ENCODE results near the gene PLP2.

Gene PLP2

DNA sequence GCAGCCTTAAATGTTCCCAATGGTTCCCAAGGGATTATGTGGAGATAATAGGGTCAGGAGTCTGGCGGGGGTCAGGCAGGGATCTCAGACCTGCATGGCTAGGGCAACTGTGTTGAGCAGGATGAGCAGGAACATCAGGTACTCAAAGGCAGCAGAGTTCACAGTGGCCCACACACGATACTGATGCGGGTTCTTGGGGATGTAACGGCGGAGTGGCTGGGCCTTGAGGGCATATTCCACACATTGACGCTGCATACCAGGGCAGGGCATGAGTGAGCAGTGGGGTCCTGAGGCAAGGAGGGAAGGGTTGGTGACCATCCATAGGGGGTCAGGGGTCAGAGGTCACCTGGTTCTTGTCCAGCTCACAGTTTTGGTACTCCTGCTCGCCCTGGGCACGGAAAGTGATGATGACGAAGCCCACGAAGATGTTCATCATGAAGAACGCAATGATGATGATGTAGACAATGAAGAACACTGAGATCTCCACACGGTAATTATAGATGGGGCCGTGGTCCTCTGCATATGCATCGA lies 43.4 kb downstream of the PLP2 start:
- peaks cover 6 to 7% of the 10 kb centered on the region in 2 donors for H3K27me3 Mint-ChIP-seq
- peaks cover 0 to 2% of the 10 kb centered on the region in 2 donors for H3K36me3 Mint-ChIP-seq
- H3K9me3 Mint-ChIP-seq = peaks cover 0 to 8% of the 10 kb centered on the region in 2 donors
- no peak overlapping the region for H3K4me3 Mint-ChIP-seq
- no peak overlapping the region for H3K27ac Mint-ChIP-seq
- H3K4me1 Mint-ChIP-seq = no peaks in the 10 kb centered on the region
- no peak for DNase-seq
- no peak for ATAC-seq (replicated peaks)

DNA sequence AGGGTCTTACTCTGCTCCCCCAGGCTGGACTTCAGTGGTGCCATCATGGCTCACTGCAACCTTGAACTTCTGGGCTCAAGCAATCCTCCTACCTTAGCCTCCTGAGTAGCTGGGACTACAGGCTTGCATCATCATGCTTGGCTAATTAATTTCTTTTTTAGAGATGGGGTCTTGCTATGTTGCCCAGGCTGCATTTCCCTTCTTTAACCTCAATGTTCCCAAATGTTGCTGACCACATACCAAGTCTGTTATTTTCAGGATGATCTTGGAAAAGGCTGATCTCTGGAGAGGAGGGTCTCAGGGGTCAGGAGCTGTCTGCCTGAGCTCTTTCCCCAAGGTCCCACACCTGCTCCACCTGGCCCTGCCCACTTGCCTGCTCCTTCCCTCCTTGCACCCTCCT lies 48.4 kb downstream of the PLP2 start:
- DNase-seq = no peak
- ATAC-seq (replicated peaks) = no peak
- Mint-ChIP-seq H3K4me1 (peaks cover 1 to 9% of the 10 kb centered on the region in 2 donors), H3K27ac (no peak overlapping the region), H3K4me3 (no peak overlapping the region), H3K9me3 (peaks cover 0 to 7% of the 10 kb centered on the region in 2 donors), H3K36me3 (peaks cover 0 to under 1% of the 10 kb centered on the region in 2 donors), H3K27me3 (peaks cover 23 to 37% of the 10 kb centered on the region in 2 donors)

DNA sequence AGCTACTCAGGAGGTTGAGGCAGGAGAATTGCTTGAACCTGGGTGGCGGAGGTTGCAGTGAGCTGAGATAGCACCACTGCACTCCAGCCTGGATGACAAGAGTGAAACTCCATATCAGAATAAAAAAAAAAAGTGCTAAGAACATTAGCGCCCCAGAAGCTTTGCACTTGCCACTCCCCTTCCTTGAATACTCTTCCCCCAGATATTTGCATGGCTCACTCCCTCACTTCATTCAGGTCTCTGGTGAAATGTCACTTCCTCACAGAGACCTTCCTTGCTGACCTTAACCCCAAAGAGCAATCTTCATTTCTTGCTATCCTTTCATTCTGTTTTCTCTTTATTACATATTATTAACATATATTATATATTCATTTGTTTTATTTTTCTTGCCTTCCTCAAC lies 50.2 kb downstream of the PLP2 start:
- Mint-ChIP-seq H3K36me3 (peaks cover 0 to 3% of the 10 kb centered on the region in 2 donors), H3K27me3 (peaks cover 23 to 30% of the 10 kb centered on the region in 2 donors), H3K4me3 (no peak overlapping the region), H3K27ac (no peak overlapping the region), H3K4me1 (peaks cover 1 to 9% of the 10 kb centered on the region in 2 donors), H3K9me3 (peaks cover 0 to 7% of the 10 kb centered on the region in 2 donors)
- peak in 1 of 2 donors; percentile 45 for ATAC-seq (replicated peaks)
- no peak for DNase-seq
